ENCODE results near the gene PSMD11. TPM values are rescaled to one million over a fixed set of nuclear protein-coding genes. Genes with fewer than 3 reads are reported as not detected.
A peak's percentile ranks its signal among the peaks of the same experiment; 100 is the strongest.

The PSMD11 gene
- total and polyA plus RNA-seq, 2 donors (not counting 3 experiments of a cell fraction or from before 2014, with no cell fraction given) = 59.4 to 153 TPM

DNA sequence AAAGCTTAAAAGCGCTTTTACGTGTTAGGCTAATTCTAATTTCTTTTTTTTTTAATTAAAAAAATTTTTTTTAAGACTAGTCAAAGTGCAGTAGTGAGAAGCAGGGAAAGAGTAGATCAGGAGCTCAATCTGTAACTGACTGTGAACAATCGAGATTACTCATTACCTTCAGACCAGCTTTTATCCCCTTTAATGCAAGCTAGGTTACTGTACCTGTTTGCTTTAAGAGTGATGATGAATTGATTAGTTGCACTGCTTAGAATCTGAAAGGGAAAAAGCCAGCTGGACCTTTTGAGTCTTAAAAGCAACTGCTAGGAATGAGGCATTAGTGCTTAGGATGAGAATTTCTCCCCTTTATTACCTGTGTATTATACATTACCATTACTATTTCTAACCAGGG is 19.0 kb downstream of the PSMD11 start:
- FAIRE-seq = no peak
- DNase-seq (ENCODE audit: low read depth, low spot score) = no peak
- Histone ChIP-seq H3K4me2 (ENCODE audit: insufficient read depth, low read length) (no peak overlapping the region), H3K79me2 (ENCODE audit: control insufficient read depth, insufficient read depth, low read length) (peaks cover 52% of the 10 kb centered on the region), H3K27me3 (ENCODE audit: control insufficient read depth in 2 of 2, insufficient read depth in 2 of 2, low read length in 2 of 2) (no peaks in the 10 kb centered on the region), H2AFZ (ENCODE audit: low read depth, low read length) (no peak overlapping the region), H3K9me3 (replicated peaks; ENCODE audit: control insufficient read depth, insufficient read depth, low read length) (no peaks in the 10 kb centered on the region), H3K4me3 (replicated peaks in 1 of 3; ENCODE audit: insufficient read depth in 1 of 3, low read depth in 1 of 3, low read length in 3 of 3) (no peak overlapping the region), H3K27ac (ENCODE audit: insufficient read depth, low read depth, low read length) (no peak overlapping the region), H3K9me1 (replicated peaks; ENCODE audit: control insufficient read depth, extremely low read depth, insufficient read depth, low read length) (no peaks in the 10 kb centered on the region), H3K36me3 (ENCODE audit: control insufficient read depth in 2 of 2, extremely low read depth in 1 of 2, insufficient read depth in 2 of 2, low read length in 2 of 2) (peaks cover 17 to 22% of the 10 kb centered on the region in 2 experiments), H3K4me1 (ENCODE audit: control insufficient read depth, extremely low read depth, insufficient read depth, low read length) (no peaks in the 10 kb centered on the region), H4K20me1 (replicated peaks; ENCODE audit: control insufficient read depth, extremely low read depth, insufficient read depth, low read length) (peaks cover 8% of the 10 kb centered on the region), H3K9ac (replicated peaks; ENCODE audit: extremely low read depth, insufficient read depth, low read length) (no peak overlapping the region)
- TF ChIP-seq, protein P1, sequence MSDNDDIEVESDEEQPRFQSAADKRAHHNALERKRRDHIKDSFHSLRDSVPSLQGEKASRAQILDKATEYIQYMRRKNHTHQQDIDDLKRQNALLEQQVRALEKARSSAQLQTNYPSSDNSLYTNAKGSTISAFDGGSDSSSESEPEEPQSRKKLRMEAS (IDR thresholded peaks at IDR 0.05; ENCODE audit: insufficient read depth, insufficient read length) = no peak
- no TSS peak for BruUV-seq (replicated peaks)
- POLR2A ChIA-PET = no interaction called here
- CTCF ChIA-PET = interaction anchor here (0.9 to 3.8 kb wide), 7 partner anchors 9 to 447 kb away, joined by 3 to 42 read pairs (median 28); partner anchors contain the start of genes CDK5R1 and PSMD11
- intact Hi-C loops (cut with micrococcal nuclease) = no loop called here
- dilution Hi-C loops (cut with MboI; ENCODE audit: extremely low pct_ligation_motif_present, low sequenced_read_pairs) = no loop called here

DNA sequence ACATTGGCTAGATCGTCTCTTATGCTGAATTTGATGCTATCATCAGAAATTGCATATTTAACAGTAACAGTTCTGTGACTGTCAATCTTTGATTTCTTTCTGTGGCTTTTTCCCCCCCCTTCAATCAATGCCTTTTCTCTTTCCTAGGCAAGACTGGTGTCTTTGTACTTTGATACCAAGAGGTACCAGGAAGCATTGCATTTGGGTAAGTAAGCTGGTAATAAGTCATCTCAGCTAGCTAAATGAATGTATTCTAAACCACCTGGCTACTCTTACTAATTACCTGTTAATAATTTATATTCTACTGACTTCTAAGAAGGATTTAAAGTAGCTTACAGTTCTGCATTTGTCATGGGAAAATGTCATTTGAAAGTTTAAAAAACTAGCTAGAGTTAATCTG is 20.1 kb downstream of the PSMD11 start:
- Histone ChIP-seq H3K9me1 (replicated peaks; ENCODE audit: control insufficient read depth, extremely low read depth, insufficient read depth, low read length) (no peaks in the 10 kb centered on the region), H3K79me2 (ENCODE audit: control insufficient read depth, insufficient read depth, low read length) (peaks cover 47% of the 10 kb centered on the region), H3K36me3 (ENCODE audit: control insufficient read depth in 2 of 2, extremely low read depth in 1 of 2, insufficient read depth in 2 of 2, low read length in 2 of 2) (peaks cover 20 to 21% of the 10 kb centered on the region in 2 experiments), H3K27me3 (ENCODE audit: control insufficient read depth in 2 of 2, insufficient read depth in 2 of 2, low read length in 2 of 2) (no peaks in the 10 kb centered on the region), H3K4me2 (ENCODE audit: insufficient read depth, low read length) (no peak overlapping the region), H4K20me1 (replicated peaks; ENCODE audit: control insufficient read depth, extremely low read depth, insufficient read depth, low read length) (peaks cover 5% of the 10 kb centered on the region), H3K27ac (ENCODE audit: insufficient read depth, low read depth, low read length) (no peak overlapping the region), H3K4me1 (ENCODE audit: control insufficient read depth, extremely low read depth, insufficient read depth, low read length) (no peaks in the 10 kb centered on the region), H3K9ac (replicated peaks; ENCODE audit: extremely low read depth, insufficient read depth, low read length) (no peak overlapping the region), H3K9me3 (replicated peaks; ENCODE audit: control insufficient read depth, insufficient read depth, low read length) (no peaks in the 10 kb centered on the region), H2AFZ (ENCODE audit: low read depth, low read length) (no peak overlapping the region), H3K4me3 (replicated peaks in 1 of 3; ENCODE audit: insufficient read depth in 1 of 3, low read depth in 1 of 3, low read length in 3 of 3) (no peak overlapping the region)
- intact Hi-C loops (cut with micrococcal nuclease) (no loop called here), dilution Hi-C loops (cut with MboI; ENCODE audit: extremely low pct_ligation_motif_present, low sequenced_read_pairs) (no loop called here)
- no peak for TF ChIP-seq POLR2A (IDR thresholded peaks at IDR 0.05; ENCODE audit: low read depth, low read length)
- TF ChIP-seq, protein P2, sequence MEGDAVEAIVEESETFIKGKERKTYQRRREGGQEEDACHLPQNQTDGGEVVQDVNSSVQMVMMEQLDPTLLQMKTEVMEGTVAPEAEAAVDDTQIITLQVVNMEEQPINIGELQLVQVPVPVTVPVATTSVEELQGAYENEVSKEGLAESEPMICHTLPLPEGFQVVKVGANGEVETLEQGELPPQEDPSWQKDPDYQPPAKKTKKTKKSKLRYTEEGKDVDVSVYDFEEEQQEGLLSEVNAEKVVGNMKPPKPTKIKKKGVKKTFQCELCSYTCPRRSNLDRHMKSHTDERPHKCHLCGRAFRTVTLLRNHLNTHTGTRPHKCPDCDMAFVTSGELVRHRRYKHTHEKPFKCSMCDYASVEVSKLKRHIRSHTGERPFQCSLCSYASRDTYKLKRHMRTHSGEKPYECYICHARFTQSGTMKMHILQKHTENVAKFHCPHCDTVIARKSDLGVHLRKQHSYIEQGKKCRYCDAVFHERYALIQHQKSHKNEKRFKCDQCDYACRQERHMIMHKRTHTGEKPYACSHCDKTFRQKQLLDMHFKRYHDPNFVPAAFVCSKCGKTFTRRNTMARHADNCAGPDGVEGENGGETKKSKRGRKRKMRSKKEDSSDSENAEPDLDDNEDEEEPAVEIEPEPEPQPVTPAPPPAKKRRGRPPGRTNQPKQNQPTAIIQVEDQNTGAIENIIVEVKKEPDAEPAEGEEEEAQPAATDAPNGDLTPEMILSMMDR (IDR thresholded peaks at IDR 0.05; ENCODE audit: extremely low read depth in 1 of 2, insufficient read depth in 1 of 2, low read depth in 1 of 2, low read length in 2 of 2) = no peak
- TF ChIP-seq JUN (IDR thresholded peaks at IDR 0.05; ENCODE audit: borderline replicate concordance, insufficient read depth, insufficient read length, low read depth) = no peak
- no peak for TF ChIP-seq POLR2AphosphoS5 (IDR thresholded peaks at IDR 0.05; ENCODE audit: insufficient read depth, low read depth, low read length)
- TF ChIP-seq GATA2 (IDR thresholded peaks at IDR 0.05; ENCODE audit: insufficient read depth, insufficient read length, low read depth, low read length) = no peak
- POLR2A ChIA-PET = no interaction called here
- FAIRE-seq = peak; percentile 4
- CTCF ChIA-PET = interaction anchor here (0.9 to 1.3 kb wide), 2 partner anchors 67 to 295 kb away, joined by 3 to 4 read pairs; no protein-coding TSS in a partner anchor
- BruUV-seq (replicated peaks) = no TSS peak
- DNase-seq (ENCODE audit: low read depth, low spot score) = no peak
